Measurements from ENCODE around the gene SSU72.

SSU72 gene

GRCh38 chr1:1574721-1575537 lies at the start of gene SSU72:
TSS of gene SSU72 (minus strand) at chr1:1574863. CDS start at chr1:1574557, 306 bp downstream.
- DNase-seq, result peak; percentile 96

- DNase-seq, result no peak
Observed at GRCh38 chr1:1623631-1624442, 49.2 kb upstream of the SSU72 start.

GRCh38 chr1:1623181-1623630 lies 48.5 kb upstream of the SSU72 start:
- no peak for DNase-seq

GRCh38 chr1:1622788-1623094 lies 48.1 kb upstream of the SSU72 start:
- no peak for DNase-seq

- no peak for DNase-seq
Observed at GRCh38 chr1:1622010-1622787, 47.5 kb upstream of the SSU72 start.

- DNase-seq, result no peak
Observed at GRCh38 chr1:1621173-1622009, 46.7 kb upstream of the SSU72 start.

GRCh38 chr1:1620433-1621139 lies 45.9 kb upstream of the SSU72 start:
- no peak for DNase-seq

GRCh38 chr1:1619917-1620361 lies 45.3 kb upstream of the SSU72 start:
- DNase-seq, result peak; percentile 53

GRCh38 chr1:1618396-1619068 lies 43.9 kb upstream of the SSU72 start:
- no peak for DNase-seq

GRCh38 chr1:1617925-1618324 lies 43.3 kb upstream of the SSU72 start:
- no peak for DNase-seq

GRCh38 chr1:1617516-1617915 lies 42.9 kb upstream of the SSU72 start:
- DNase-seq, result no peak

GRCh38 chr1:1616838-1617237 lies 42.2 kb upstream of the SSU72 start:
- DNase-seq, result no peak

GRCh38 chr1:1616045-1616790 lies 41.6 kb upstream of the SSU72 start:
- DNase-seq, result no peak

- DNase-seq, result peak; percentile 99
Observed at GRCh38 chr1:1615256-1616044, 40.8 kb upstream of the SSU72 start, which contains the start of gene MIB2. TSS of gene MIB2 (plus strand) at chr1:1615500. CDS start at chr1:1623453, 7,953 bp downstream.

- no peak for DNase-seq
Observed at GRCh38 chr1:1614954-1615255, 40.2 kb upstream of the SSU72 start.

- peak; percentile 64 for DNase-seq
Observed at GRCh38 chr1:1614204-1614953, 39.7 kb upstream of the SSU72 start.

- no peak for DNase-seq
Observed at GRCh38 chr1:1613509-1614082, 38.9 kb upstream of the SSU72 start.

- DNase-seq, result no peak
Observed at GRCh38 chr1:1612104-1612400, 37.4 kb upstream of the SSU72 start.

GRCh38 chr1:1610796-1611195 lies 36.1 kb upstream of the SSU72 start:
- no peak for DNase-seq

Measured in NCI-H82 (cell line).